Lower lobe of right lung (tissue), 2 donors: ENCODE data around the gene KCNC3. TPM values are rescaled to one million over a fixed set of nuclear protein-coding genes. Genes with fewer than 3 reads are reported as not detected.
A peak's percentile ranks its signal among the peaks of the same experiment; 100 is the strongest.

Experiments used
- ATAC-seq, 2 donors: fragments of 200-7000 bp; cut with Tn5 transposase; one replicate each; pipeline ENCODE4 v1.9.1; 2020 to 2022; ENCODE audit warnings: mild to moderate bottlenecking in 2 of 2, moderate library complexity in 2 of 2
- DNase-seq: peaks from one replicate; pipeline ENCODE4 v3.0.0-alpha.2; 2020
- H3K27ac ChIP-seq: fragments of 200-600 bp; one replicate; pipeline ENCODE4 v1.8.0; 2022
- H3K27me3 ChIP-seq: fragments of 200-600 bp; one replicate; pipeline ENCODE4 v1.8.0; 2022; ENCODE audit warnings: low read depth
- H3K36me3 ChIP-seq: fragments of 200-600 bp; one replicate; pipeline ENCODE4 v1.8.0; 2022; ENCODE audit warnings: mild to moderate bottlenecking
- H3K4me1 ChIP-seq: fragments of 200-600 bp; one replicate; pipeline ENCODE4 v1.8.0; 2022
- H3K4me3 ChIP-seq: fragments of 200-600 bp; one replicate; pipeline ENCODE4 v1.8.0; 2022; ENCODE audit warnings: mild to moderate bottlenecking
- H3K9me3 ChIP-seq: fragments of 200-600 bp; one replicate; pipeline ENCODE4 v1.8.0; 2022
- intact Hi-C: fragments of 100-400 bp; cut with DNase I; formaldehyde crosslinking; loops from one replicate; pipeline ENCODE4 v1.11.0; 2022
- total RNA-seq: library from RNA; stranded (reverse); fragmentation: NEBNext Ultra II Directional; extraction: Animal tissue kit (Norgen Biotek cat#: 25700); gene quantifications from one replicate; pipeline ENCODE4 v1.2.1, GENCODE V29; 2021
- TF ChIP-seq, protein P1 (sequence below): fragments of 200-600 bp; IDR thresholded peaks from one replicate; pipeline ENCODE4 v1.8.0; 2022; ENCODE audit warnings: antibody characterized with exemption, mild to moderate bottlenecking
- donor health status: DM: no; HTN: yes; CAD: no; lungs with severe emphysema.

KCNC3 gene
- total RNA-seq, 1 donor from 2014 or later = 11.1 TPM

DNA sequence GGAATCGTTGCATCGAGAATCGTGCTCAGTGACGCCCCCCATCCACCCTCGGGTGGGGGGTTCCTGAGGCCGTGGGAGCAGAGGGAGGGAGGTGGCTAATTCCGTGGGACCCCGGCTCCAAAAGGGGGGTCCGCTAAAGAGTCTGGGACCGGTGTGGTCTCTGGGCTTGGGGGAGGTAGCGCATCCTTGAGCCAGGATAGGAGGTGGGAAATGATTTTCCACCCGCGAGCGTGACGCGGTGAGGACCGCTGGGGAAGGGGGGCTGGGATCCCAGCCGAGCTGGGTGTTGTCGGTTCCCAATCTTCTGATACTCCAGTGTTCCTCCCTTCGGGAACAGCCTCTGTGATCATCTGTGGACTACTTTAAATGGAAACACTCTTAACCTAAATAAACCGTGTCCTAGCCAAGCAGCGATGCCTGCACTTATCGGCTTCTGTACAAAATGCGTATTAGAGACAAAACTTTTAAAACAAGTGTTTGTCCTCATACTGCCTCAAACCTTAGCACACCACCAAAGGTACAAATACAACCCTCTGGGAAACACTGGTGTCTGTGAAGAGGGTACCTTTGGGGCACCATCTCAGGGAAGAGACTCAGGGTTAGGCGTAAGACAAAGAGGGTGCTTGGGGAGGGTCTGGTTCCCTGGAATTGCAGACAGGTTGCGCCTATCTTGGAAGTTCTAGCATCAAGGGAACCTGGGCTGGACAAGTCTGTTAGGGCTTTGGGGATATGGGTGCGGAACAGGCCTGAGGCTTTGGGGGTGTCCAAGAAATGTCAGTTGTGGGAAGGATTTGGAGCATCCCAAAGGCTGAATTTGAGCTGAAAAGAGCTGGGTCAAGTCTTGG is 16.0 kb downstream of the KCNC3 start:
- H3K27me3 ChIP-seq = peaks cover 47% of the 10 kb centered on the region
- intact Hi-C loops = no loop called here
- no peak for DNase-seq
- ATAC-seq = no peak
- H3K4me3 ChIP-seq = no peak overlapping the region
- TF ChIP-seq, protein P1, sequence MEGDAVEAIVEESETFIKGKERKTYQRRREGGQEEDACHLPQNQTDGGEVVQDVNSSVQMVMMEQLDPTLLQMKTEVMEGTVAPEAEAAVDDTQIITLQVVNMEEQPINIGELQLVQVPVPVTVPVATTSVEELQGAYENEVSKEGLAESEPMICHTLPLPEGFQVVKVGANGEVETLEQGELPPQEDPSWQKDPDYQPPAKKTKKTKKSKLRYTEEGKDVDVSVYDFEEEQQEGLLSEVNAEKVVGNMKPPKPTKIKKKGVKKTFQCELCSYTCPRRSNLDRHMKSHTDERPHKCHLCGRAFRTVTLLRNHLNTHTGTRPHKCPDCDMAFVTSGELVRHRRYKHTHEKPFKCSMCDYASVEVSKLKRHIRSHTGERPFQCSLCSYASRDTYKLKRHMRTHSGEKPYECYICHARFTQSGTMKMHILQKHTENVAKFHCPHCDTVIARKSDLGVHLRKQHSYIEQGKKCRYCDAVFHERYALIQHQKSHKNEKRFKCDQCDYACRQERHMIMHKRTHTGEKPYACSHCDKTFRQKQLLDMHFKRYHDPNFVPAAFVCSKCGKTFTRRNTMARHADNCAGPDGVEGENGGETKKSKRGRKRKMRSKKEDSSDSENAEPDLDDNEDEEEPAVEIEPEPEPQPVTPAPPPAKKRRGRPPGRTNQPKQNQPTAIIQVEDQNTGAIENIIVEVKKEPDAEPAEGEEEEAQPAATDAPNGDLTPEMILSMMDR = no peak
- no peaks in the 10 kb centered on the region for H3K9me3 ChIP-seq
- H3K36me3 ChIP-seq = no peaks in the 10 kb centered on the region
- H3K4me1 ChIP-seq = no peaks in the 10 kb centered on the region
- H3K27ac ChIP-seq = no peak overlapping the region

DNA sequence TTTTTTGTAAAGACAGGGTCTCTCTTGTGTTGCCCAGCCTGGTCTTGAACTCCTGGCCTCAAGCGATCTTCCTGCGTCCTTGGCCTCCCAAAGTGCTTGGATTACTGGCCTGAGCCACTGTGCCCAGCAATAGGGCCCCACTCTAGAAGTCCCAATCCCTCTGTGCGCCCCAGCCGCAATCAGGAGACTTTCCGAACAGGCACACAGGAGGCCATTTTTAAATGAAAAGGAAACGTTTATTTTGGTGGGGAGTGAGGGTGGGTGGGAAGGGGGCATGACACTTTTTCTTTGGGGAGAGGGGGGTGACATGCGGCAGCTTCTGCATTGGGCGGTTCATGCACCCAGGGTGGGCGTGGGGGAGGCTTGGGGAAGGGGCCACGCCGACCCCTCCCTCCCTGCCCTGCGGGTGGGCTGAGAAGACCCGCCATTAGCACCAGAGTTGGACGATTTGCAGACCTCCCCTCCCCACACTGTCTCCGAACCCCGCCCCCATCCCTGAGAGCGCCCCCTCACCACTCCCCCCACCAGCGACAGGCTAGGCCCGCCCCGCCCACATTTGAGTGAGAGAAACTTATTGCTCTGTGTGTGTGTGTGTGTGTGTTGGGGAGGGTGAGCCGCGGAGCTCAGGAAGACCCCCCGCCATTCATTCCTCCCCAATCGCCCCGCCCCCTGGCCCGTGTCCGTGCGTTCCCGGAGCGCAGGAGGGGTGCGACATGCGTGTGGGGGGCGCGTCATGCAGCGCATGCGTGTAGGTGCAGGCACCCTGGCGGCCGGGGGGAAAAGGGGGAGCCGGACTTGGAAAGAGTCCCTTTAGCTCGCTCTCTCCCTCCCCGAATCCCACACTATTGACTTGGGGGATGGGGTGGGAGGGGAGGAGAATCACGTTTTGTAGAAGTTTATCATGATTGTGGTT is 17.2 kb downstream of the KCNC3 start:
- Histone ChIP-seq H3K9me3 (no peaks in the 10 kb centered on the region), H3K27ac (no peak overlapping the region), H3K4me3 (no peak overlapping the region), H3K4me1 (no peaks in the 10 kb centered on the region), H3K36me3 (peaks cover under 1% of the 10 kb centered on the region), H3K27me3 (peaks cover 47% of the 10 kb centered on the region)
- TF ChIP-seq, protein P1 = no peak
- intact Hi-C loops = no loop called here
- DNase-seq (no peak), ATAC-seq (peak; percentile 44 to 62)

DNA sequence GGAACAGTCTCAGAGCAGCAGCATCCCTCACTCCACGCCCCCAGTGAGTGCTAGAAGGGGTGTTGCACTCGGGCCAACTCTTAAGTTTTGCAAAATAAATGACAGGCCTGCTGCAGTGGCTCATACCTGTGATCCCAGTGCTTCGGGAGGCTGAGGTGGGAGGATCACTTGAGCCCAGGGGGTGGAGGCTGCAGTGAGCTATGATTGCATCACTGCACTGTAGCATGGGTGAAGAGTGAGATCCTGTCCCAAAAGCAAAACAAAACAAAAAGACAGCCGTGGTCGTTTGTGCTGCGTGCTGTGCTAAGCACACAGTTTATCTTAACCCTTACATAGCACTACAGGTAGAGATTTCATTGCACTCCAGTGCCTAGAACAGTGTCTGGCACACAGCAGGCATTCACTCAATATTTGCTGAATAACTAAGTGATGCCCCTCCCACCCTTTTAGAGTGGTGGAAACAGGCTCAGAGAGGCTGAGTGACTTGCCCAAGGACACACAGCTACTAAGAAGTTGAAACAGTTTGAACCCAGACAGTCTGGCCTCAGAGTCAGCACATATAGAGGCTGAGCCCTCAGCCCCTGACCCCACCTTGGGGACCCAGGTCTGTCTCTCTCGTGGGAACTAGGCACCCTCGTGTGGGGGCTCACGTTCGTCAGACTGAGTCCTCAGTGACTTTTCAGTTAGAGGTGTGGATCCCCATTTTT is 18.3 kb downstream of the KCNC3 start:
- no peaks in the 10 kb centered on the region for H3K9me3 ChIP-seq
- H3K4me3 ChIP-seq = no peak overlapping the region
- no peak for ATAC-seq
- intact Hi-C loops = no loop called here
- no peak for DNase-seq
- no peak overlapping the region for H3K27ac ChIP-seq
- no peaks in the 10 kb centered on the region for H3K4me1 ChIP-seq
- TF ChIP-seq, protein P1 = no peak
- peaks cover 4% of the 10 kb centered on the region for H3K36me3 ChIP-seq
- peaks cover 47% of the 10 kb centered on the region for H3K27me3 ChIP-seq

DNA sequence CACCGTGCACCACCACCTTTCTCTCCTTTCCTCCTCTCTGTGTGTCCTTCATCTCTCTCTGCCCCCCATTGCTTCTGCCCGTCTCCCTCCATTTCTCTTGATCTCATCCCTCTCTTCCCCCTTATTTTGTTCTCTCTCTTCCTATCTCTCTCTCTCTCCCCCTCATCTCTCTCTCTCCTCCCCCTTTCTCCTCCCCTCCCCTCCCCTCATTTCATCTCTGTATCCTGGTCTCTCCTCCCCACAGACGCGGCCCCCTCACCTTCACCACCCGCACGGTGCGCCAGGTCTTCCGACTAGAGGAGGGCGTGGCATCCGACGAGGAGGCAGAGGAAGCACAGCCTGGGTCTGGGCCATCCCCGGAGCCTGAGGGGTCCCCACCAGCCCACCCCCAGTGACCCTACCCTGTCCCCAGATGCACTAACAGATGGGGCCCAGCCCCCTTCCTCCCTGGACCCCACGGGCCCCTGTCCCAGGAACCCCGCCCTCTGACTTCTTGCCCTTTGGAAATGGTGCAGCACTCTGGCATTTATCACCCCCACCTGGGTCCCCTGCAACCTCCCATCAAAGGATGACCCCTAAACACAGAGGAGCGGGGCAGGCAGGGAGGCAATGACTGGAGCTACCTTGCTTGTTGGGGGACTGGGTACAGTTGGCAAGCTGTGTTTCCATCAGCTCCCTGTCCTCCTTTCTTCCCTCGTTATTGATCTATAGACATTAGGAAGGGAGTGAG is 19.6 kb downstream of the KCNC3 start:
- Histone ChIP-seq H3K27me3 (peaks cover 38% of the 10 kb centered on the region), H3K4me1 (no peaks in the 10 kb centered on the region), H3K9me3 (no peaks in the 10 kb centered on the region), H3K4me3 (no peak overlapping the region), H3K36me3 (peaks cover 4% of the 10 kb centered on the region), H3K27ac (no peak overlapping the region)
- ATAC-seq = no peak
- intact Hi-C loops = no loop called here
- no peak for DNase-seq
- TF ChIP-seq, protein P1 = no peak

DNA sequence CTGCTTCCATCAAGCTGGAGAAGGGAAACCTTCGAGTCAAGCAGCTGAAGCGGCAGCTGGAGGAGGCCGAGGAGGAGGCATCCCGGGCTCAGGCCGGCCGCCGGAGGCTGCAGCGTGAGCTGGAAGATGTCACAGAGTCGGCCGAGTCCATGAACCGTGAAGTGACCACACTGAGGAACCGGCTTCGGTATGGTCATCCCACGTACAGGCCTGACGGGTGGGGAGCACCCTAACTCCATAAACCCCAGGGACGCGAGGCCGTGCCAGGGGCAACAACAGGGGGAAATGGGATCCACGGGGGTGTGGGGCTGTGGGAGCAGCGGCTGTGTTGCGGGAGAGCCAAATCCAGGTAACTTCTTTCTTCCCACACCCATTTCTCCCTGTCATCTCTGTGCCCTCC is 20.2 kb downstream of the KCNC3 start:
- TF ChIP-seq, protein P1 = no peak
- Histone ChIP-seq H3K36me3 (peaks cover 4% of the 10 kb centered on the region), H3K27ac (no peak overlapping the region), H3K27me3 (peaks cover 33% of the 10 kb centered on the region), H3K4me3 (no peak overlapping the region), H3K9me3 (no peaks in the 10 kb centered on the region), H3K4me1 (no peaks in the 10 kb centered on the region)
- no peak for ATAC-seq
- DNase-seq = no peak
- intact Hi-C loops = no loop called here
